Adrenal gland (tissue), 5 donors: Measurements from ENCODE around the gene SLC7A6.

ENCODE experiments used
- POLR2A ChIP-seq, 2 donors: fragments of 450-650 bp; IDR thresholded peaks; one replicate each; pipeline ENCODE4 v1.6.1; 2017; ENCODE audit warnings: antibody characterized with exemption in 2 of 2, mild to moderate bottlenecking in 2 of 2, moderate library complexity in 1 of 2
- TF ChIP-seq, protein P1 (sequence below), 6 experiments: fragments of 450-650 bp in 4 of 6; fragments of 200-600 bp in 2 of 6; sonication (generic) in 1 of 6; IDR thresholded peaks; 1 replicate in 5 of 6; 2 replicates in 1 of 6; pipeline versions ENCODE4 v1.5.1 to v1.8.0; 2016 to 2021; ENCODE audit warnings: antibody characterized with exemption in 6 of 6, mild to moderate bottlenecking in 2 of 6, moderate library complexity in 1 of 6
- donor health status: DM: no; HTN: no; CAD: no.

DNA sequence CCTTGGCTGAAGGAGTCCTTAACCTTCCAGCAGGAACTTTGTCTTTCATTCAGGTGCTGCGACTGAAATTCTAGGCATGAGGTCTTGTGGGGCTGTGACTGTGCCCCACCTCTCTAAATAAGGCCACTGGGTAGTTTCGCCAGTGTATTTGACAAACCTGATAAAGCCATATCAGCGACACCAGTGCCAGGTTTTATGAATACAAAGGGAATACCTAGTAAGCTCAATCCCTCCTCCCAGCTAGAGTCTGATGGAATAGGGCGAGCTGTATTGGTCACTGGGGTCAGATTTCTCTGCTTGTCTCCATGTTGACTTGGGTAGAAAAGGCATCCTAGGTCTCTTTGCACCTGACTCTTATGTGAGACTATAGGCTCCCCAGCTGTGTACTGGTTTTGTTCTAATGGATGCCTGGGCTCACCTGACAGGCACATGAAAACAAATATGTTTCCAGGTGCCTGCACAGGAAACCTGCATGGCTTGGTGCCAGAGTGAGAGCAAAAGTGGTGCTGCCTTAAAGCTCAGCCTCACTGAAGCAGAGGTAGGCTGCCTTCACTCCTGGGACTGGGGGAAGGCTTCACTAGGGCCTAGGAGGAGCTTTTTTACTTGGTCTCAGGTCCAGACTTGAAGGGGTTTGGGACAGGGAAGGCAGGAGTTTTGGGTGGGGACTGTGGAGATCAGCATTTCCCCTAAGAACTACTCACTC is 8.3 kb downstream of the SLC7A6 start:
- TF ChIP-seq, protein P1, sequence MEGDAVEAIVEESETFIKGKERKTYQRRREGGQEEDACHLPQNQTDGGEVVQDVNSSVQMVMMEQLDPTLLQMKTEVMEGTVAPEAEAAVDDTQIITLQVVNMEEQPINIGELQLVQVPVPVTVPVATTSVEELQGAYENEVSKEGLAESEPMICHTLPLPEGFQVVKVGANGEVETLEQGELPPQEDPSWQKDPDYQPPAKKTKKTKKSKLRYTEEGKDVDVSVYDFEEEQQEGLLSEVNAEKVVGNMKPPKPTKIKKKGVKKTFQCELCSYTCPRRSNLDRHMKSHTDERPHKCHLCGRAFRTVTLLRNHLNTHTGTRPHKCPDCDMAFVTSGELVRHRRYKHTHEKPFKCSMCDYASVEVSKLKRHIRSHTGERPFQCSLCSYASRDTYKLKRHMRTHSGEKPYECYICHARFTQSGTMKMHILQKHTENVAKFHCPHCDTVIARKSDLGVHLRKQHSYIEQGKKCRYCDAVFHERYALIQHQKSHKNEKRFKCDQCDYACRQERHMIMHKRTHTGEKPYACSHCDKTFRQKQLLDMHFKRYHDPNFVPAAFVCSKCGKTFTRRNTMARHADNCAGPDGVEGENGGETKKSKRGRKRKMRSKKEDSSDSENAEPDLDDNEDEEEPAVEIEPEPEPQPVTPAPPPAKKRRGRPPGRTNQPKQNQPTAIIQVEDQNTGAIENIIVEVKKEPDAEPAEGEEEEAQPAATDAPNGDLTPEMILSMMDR (IDR thresholded peaks at IDR 0.05) = no peak
- no peak for TF ChIP-seq POLR2A (IDR thresholded peaks at IDR 0.05)
